ENCODE data around the gene TSPAN9.

Gene TSPAN9

GRCh38 chr12:3044141-3044630 lies 33.0 kb upstream of the TSPAN9 start:
- DNase-seq: no peak

GRCh38 chr12:3045494-3045893 lies 31.7 kb upstream of the TSPAN9 start:
- no peak for DNase-seq

- DNase-seq: no peak
These were observed 31.2 kb upstream of the TSPAN9 start for GRCh38 chr12:3045989-3046388.

- peak; percentile 13 for DNase-seq
These were observed 30.6 kb upstream of the TSPAN9 start for GRCh38 chr12:3046441-3047200.

GRCh38 chr12:3047961-3048360 lies 29.2 kb upstream of the TSPAN9 start:
- no peak for DNase-seq

- DNase-seq: no peak
These were observed 28.6 kb upstream of the TSPAN9 start for GRCh38 chr12:3048540-3048939.

GRCh38 chr12:3049176-3049575 lies 28.0 kb upstream of the TSPAN9 start:
- no peak for DNase-seq

GRCh38 chr12:3049611-3050249 lies 27.4 kb upstream of the TSPAN9 start:
- DNase-seq: peak; percentile 6

GRCh38 chr12:3054374-3054773 lies 22.8 kb upstream of the TSPAN9 start:
- no peak for DNase-seq

GRCh38 chr12:3055026-3055703 lies 22.0 kb upstream of the TSPAN9 start:
- DNase-seq: no peak

GRCh38 chr12:3055704-3056467 lies 21.3 kb upstream of the TSPAN9 start:
- DNase-seq: peak; percentile 59

- DNase-seq: peak; percentile 74
These were observed 16.1 kb upstream of the TSPAN9 start for GRCh38 chr12:3061059-3061458.

GRCh38 chr12:3061501-3062215 lies 15.5 kb upstream of the TSPAN9 start:
- DNase-seq: no peak

GRCh38 chr12:3065300-3065699 lies 11.9 kb upstream of the TSPAN9 start:
- DNase-seq: no peak

- DNase-seq: peak; percentile 27
These were observed 11.3 kb upstream of the TSPAN9 start for GRCh38 chr12:3065846-3066245.

GRCh38 chr12:3069714-3070113 lies 7.5 kb upstream of the TSPAN9 start:
- no peak for DNase-seq

- no peak for DNase-seq
These were observed 6.1 kb upstream of the TSPAN9 start for GRCh38 chr12:3071107-3071506.

- DNase-seq: no peak
These were observed 5.5 kb upstream of the TSPAN9 start for GRCh38 chr12:3071710-3072109.

GRCh38 chr12:3073438-3074250 lies 3.5 kb upstream of the TSPAN9 start:
- DNase-seq: peak; percentile 82

- no peak for DNase-seq
These were observed 1.9 kb upstream of the TSPAN9 start for GRCh38 chr12:3075315-3075714.

- DNase-seq: no peak
These were observed 448 bp downstream of the TSPAN9 start for GRCh38 chr12:3077572-3078081.
